H1 (cell line): ENCODE measurements around the gene GSDMA. TPM values are rescaled to one million over a fixed set of nuclear protein-coding genes. Genes with fewer than 3 reads are reported as not detected.

ENCODE experiments used
- CTCF ChIA-PET: fragments of 300-600 bp; sonication (Branson Sonifier 250); formaldehyde crosslinking; loops from one replicate; lab custom pipeline; 2021; ENCODE audit not compliant: partially characterized antibody; lab: Charles Lee
- POLR2A ChIA-PET: fragments of 300-600 bp; sonication (Branson Sonifier 250); formaldehyde crosslinking; loops from one replicate; lab custom pipeline; 2021; ENCODE audit warnings: inconsistent platforms; ENCODE audit not compliant: partially characterized antibody; lab: Charles Lee
- DNase-seq, 2 experiments: peaks; one replicate each; pipeline versions ENCODE4 v3.0.0 to v3.0.0-alpha.2; 2010 to 2022; ENCODE audit warnings: low spot score in 2 of 2, low read depth in 1 of 2, mixed read lengths in 1 of 2
- FAIRE-seq: peaks from 2 replicates; lab custom pipeline; 2011; peaks lifted over from hg19 to GRCh38; lab: Jason Lieb, UNC
- H2AFZ ChIP-seq: 2 replicates; pipeline ENCODE4 v1.8.1; 2012; ENCODE audit warnings: low read length, inconsistent platforms
- H2AK5ac ChIP-seq: 2 replicates; pipeline ENCODE4 v1.6.1; 2013; ENCODE audit warnings: low read depth, low read length
- H2BK120ac ChIP-seq: replicated peaks from 2 replicates; pipeline ENCODE3; 2013; ENCODE audit warnings: low read depth, low read length, inconsistent platforms
- H2BK12ac ChIP-seq: 2 replicates; pipeline ENCODE4 v1.6.1; 2013; ENCODE audit warnings: low read depth, low read length
- H2BK15ac ChIP-seq: 2 replicates; pipeline ENCODE4 v1.6.1; 2013; ENCODE audit warnings: low read length
- H2BK20ac ChIP-seq: 2 replicates; pipeline ENCODE4 v1.6.1; 2013; ENCODE audit warnings: low read length
- H2BK5ac ChIP-seq: 2 replicates; pipeline ENCODE4 v1.6.1; 2013; ENCODE audit warnings: low read depth, low read length
- H3K14ac ChIP-seq: 2 replicates; pipeline ENCODE4 v1.6.1; 2013; ENCODE audit warnings: inconsistent platforms; ENCODE audit not compliant: insufficient read length
- H3K18ac ChIP-seq: 2 replicates; pipeline ENCODE4 v1.6.1; 2013; ENCODE audit warnings: low read length; ENCODE audit errors: extremely low read depth
- H3K23ac ChIP-seq: 2 replicates; pipeline ENCODE4 v1.6.1; 2013; ENCODE audit warnings: inconsistent platforms; ENCODE audit not compliant: insufficient read length
- H3K23me2 ChIP-seq: 2 replicates; pipeline ENCODE4 v1.6.1; 2013; ENCODE audit warnings: low read depth, low read length
- H3K27ac ChIP-seq: 2 replicates; pipeline ENCODE4 v1.6.1; 2011; ENCODE audit warnings: low read depth, low read length, inconsistent platforms
- H3K27me3 ChIP-seq, 4 experiments: replicated peaks in 1 of 4; 1 replicate in 1 of 4; 2 replicates in 3 of 4; pipeline versions ENCODE4 v1.6.1 to v1.8.1; 2011 to 2013; ENCODE audit warnings: low read length in 3 of 4, mild to moderate bottlenecking in 3 of 4, inconsistent platforms in 2 of 4, mixed read lengths in 2 of 4, moderate library complexity in 1 of 4; ENCODE audit not compliant: control insufficient read depth in 3 of 4, insufficient read depth in 3 of 4; ENCODE audit errors: extremely low read depth in 1 of 4
- H3K36me3 ChIP-seq, 4 experiments: 2 replicates each; pipeline versions ENCODE4 v1.6.1 to v1.8.1; 2011 to 2013; ENCODE audit warnings: mild to moderate bottlenecking in 4 of 4, low read length in 3 of 4, moderate library complexity in 2 of 4, control low read depth in 1 of 4, inconsistent platforms in 1 of 4; ENCODE audit not compliant: insufficient read depth in 4 of 4, control insufficient read depth in 2 of 4
- H3K4ac ChIP-seq: replicated peaks from 2 replicates; pipeline ENCODE3; 2013; ENCODE audit warnings: low read length, low read depth, mixed read lengths, inconsistent platforms; ENCODE audit not compliant: insufficient read length
- H3K4me1 ChIP-seq, 4 experiments: replicated peaks in 1 of 4; 1 replicate in 1 of 4; 2 replicates in 3 of 4; pipeline versions ENCODE4 v1.6.1 to v1.8.1; 2011 to 2013; ENCODE audit warnings: low read length in 3 of 4, inconsistent platforms in 2 of 4, mixed read lengths in 1 of 4; ENCODE audit not compliant: insufficient read depth in 4 of 4, control insufficient read depth in 3 of 4
- H3K4me2 ChIP-seq, 2 experiments: 2 replicates each; pipeline versions ENCODE4 v1.6.1 to v1.8.1; 2011 to 2013; ENCODE audit warnings: low read depth in 2 of 2, low read length in 2 of 2, control low read depth in 1 of 2, inconsistent platforms in 1 of 2, mild to moderate bottlenecking in 1 of 2; ENCODE audit not compliant: insufficient read depth in 1 of 2
- H3K4me3 ChIP-seq, 4 experiments: fragments of 200-600, 300-600 bp in 1 of 4; sonication (generic), shearing (Covaris generic), sonication (Bioruptor Twin) in 1 of 4; 2 replicates each; pipeline versions ENCODE4 v1.5.1 to v1.8.1; 2011 to 2016; ENCODE audit warnings: low read length in 4 of 4, low read depth in 3 of 4, control low read depth in 2 of 4, inconsistent platforms in 2 of 4, mild to moderate bottlenecking in 2 of 4, mixed read lengths in 1 of 4, moderate library complexity in 1 of 4; ENCODE audit not compliant: insufficient read depth in 2 of 4; ENCODE audit errors: extremely low read depth in 1 of 4
- H3K56ac ChIP-seq: replicated peaks from 2 replicates; pipeline ENCODE3; 2013; ENCODE audit warnings: low read depth, mild to moderate bottlenecking, mixed read lengths, low read length, inconsistent platforms; ENCODE audit not compliant: insufficient read length
- H3K79me1 ChIP-seq: 2 replicates; pipeline ENCODE4 v1.6.1; 2013; ENCODE audit warnings: low read depth, low read length, control low read depth
- H3K79me2 ChIP-seq, 2 experiments: 2 replicates each; pipeline versions ENCODE4 v1.6.1 to v1.8.1; 2012 to 2013; ENCODE audit warnings: low read length in 2 of 2, mild to moderate bottlenecking in 2 of 2, inconsistent platforms in 1 of 2; ENCODE audit not compliant: insufficient read depth in 2 of 2, control insufficient read depth in 1 of 2
- H3K9ac ChIP-seq, 4 experiments: replicated peaks in 1 of 4; 1 replicate in 1 of 4; 2 replicates in 3 of 4; pipeline versions ENCODE4 v1.6.1 to v1.8.1; 2011 to 2013; ENCODE audit warnings: low read depth in 3 of 4, low read length in 3 of 4, control low read depth in 2 of 4, mild to moderate bottlenecking in 2 of 4, moderate library complexity in 2 of 4, inconsistent platforms in 1 of 4; ENCODE audit errors: extremely low read depth in 1 of 4
- H3K9me3 ChIP-seq, 2 experiments: 2 replicates each; pipeline versions ENCODE4 v1.6.1 to v1.8.1; 2012 to 2013; ENCODE audit warnings: mild to moderate bottlenecking in 2 of 2, moderate library complexity in 2 of 2, control low read depth in 1 of 2, inconsistent platforms in 1 of 2, low read depth in 1 of 2, low read length in 1 of 2, mixed read lengths in 1 of 2; ENCODE audit not compliant: insufficient read depth in 2 of 2
- H4K20me1 ChIP-seq, 2 experiments: replicated peaks in 1 of 2; 2 replicates each; pipeline versions ENCODE3 to v1.8.1; 2011 to 2013; ENCODE audit warnings: inconsistent platforms in 2 of 2, low read length in 2 of 2, mild to moderate bottlenecking in 1 of 2; ENCODE audit not compliant: insufficient read depth in 2 of 2, control insufficient read depth in 1 of 2
- H4K5ac ChIP-seq: 2 replicates; pipeline ENCODE4 v1.6.1; 2013; ENCODE audit warnings: low read length, low read depth, mixed read lengths, inconsistent platforms; ENCODE audit not compliant: insufficient read length
- H4K8ac ChIP-seq: 2 replicates; pipeline ENCODE4 v1.8.0; 2013; ENCODE audit warnings: mild to moderate bottlenecking, moderate library complexity, low read length, inconsistent platforms; ENCODE audit not compliant: insufficient read depth; ENCODE audit errors: extremely low read depth
- H4K91ac ChIP-seq: replicated peaks from 2 replicates; pipeline ENCODE3; 2013; ENCODE audit warnings: low read length, mixed read lengths, inconsistent platforms; ENCODE audit not compliant: insufficient read length
- EGR1 ChIP-seq: IDR thresholded peaks from 2 replicates; pipeline ENCODE4 v1.6.1; 2011; ENCODE audit warnings: low read depth, low read length, borderline replicate concordance
- EP300 ChIP-seq, 2 experiments: IDR thresholded peaks; 1 replicate in 1 of 2; 2 replicates in 1 of 2; pipeline ENCODE4 v1.6.1; 2011 to 2012; ENCODE audit warnings: low read depth in 2 of 2, low read length in 2 of 2, mild to moderate bottlenecking in 2 of 2, borderline replicate concordance in 1 of 2, inconsistent platforms in 1 of 2, moderate library complexity in 1 of 2
- RFX5 ChIP-seq: IDR thresholded peaks from 2 replicates; pipeline ENCODE4 v1.6.1; 2011; ENCODE audit warnings: low read depth, low read length, improper control_type of control experiment, borderline replicate concordance
- USF2 ChIP-seq: IDR thresholded peaks from 2 replicates; pipeline ENCODE4 v1.6.1; 2011; ENCODE audit warnings: low read length, improper control_type of control experiment
- WGBS, 2 experiments: shearing (Covaris generic) in 1 of 2; methylation state at CpG; one replicate each; pipeline versions ENCODE4 v1.1.6 to v1.1.7; 2013 to 2015; ENCODE audit warnings: low lambda C conversion rate in 2 of 2, mixed read lengths in 2 of 2, inconsistent platforms in 1 of 2, low coverage in 1 of 2, missing lambda C conversion rate in 1 of 2; ENCODE audit not compliant: insufficient replicate concordance in 2 of 2, insufficient coverage in 1 of 2, insufficient read length in 1 of 2; ENCODE audit errors: extremely low coverage in 1 of 2, missing lambda C conversion rate in 1 of 2; 5-methylcytosine and 5-hydroxymethylcytosine counted together
- polyA plus RNA-seq, 7 experiments: library from polyadenylated mRNA; depleted of rRNA in 3 of 7; stranded (reverse) in 5 of 7; unstranded in 2 of 7; fragments of >200 nt in 5 of 7; fragments of 200-250 nt in 2 of 7; gene quantifications; 1 replicate in 5 of 7; 2 replicates in 1 of 7; 4 replicates in 1 of 7; pipeline versions ENCODE4 v1.2.1 to v1.2.3, GENCODE V29; 2011 to 2013; ENCODE audit warnings: missing spikeins in 2 of 7, mixed read lengths in 2 of 7
- total RNA-seq: library from RNA; stranded (reverse); fragmentation: NEBNext Ultra II Directional; extraction: Animal tissue kit (Norgen Biotek cat#: 25700); gene quantifications from 2 replicates; pipeline ENCODE4 v1.2.1, GENCODE V29; 2021

GSDMA gene
- total and polyA plus RNA-seq, 2 of the 8 experiments (the other 6 are each of a cell fraction or from before 2014, with no cell fraction given), result 0.03 TPM; not detected in 1

- peaks cover 42 to 70% (median 61%) of the 10 kb centered on the region in 4 experiments for H3K36me3 ChIP-seq
- TF ChIP-seq RFX5 (no peak), EGR1 (no peak), USF2 (no peak), EP300 (IDR thresholded peaks at IDR 0.05; ENCODE audit: borderline replicate concordance in 1 of 2, low read depth in 2 of 2, low read length in 2 of 2) (no peak)
Measured at GRCh38 chr17:39995438-39995837, 32.6 kb downstream of the GSDMA start.

More at GRCh38 chr17:39995438-39995837, 32.6 kb downstream of the GSDMA start:
- DNase-seq (no peak), FAIRE-seq (no peak)
- H3K9me3 ChIP-seq, result no peaks in the 10 kb centered on the region
- 96% methylated on average over 6 of the region's 6 CpGs; no CpG with 5 or more reads in 1 of the 2 experiments for WGBS, 2 experiments
- no peak overlapping the region for H4K5ac ChIP-seq
- H3K18ac ChIP-seq, result no peak overlapping the region
- no peak overlapping the region for H3K4ac ChIP-seq
- no peak overlapping the region for H2AFZ ChIP-seq
- no peaks in the 10 kb centered on the region for H3K79me1 ChIP-seq
- CTCF ChIA-PET, result interaction anchor here (1.1 to 1.8 kb wide), 3 partner anchors 18 to 39 kb away, joined by 3 to 5 read pairs (median 3); partner anchors contain the start of gene CSF3
- no peak overlapping the region for H3K56ac ChIP-seq
- H3K14ac ChIP-seq, result no peak overlapping the region
- no peak overlapping the region for H3K27ac ChIP-seq
- no peak overlapping the region for H4K8ac ChIP-seq
- no peak overlapping the region; the same call in 1 of the 2 replicates for H2BK5ac ChIP-seq
- H3K27me3 ChIP-seq, result no peaks in the 10 kb centered on the region
- no peak overlapping the region for H2BK12ac ChIP-seq
- H3K23me2 ChIP-seq, result no peaks in the 10 kb centered on the region
- no peak overlapping the region for H4K91ac ChIP-seq
- no peaks in the 10 kb centered on the region for H3K79me2 ChIP-seq
- no peak overlapping the region for H2AK5ac ChIP-seq
- no peak overlapping the region for H2BK120ac ChIP-seq
- H3K4me3 ChIP-seq, result no peak overlapping the region
- H4K20me1 ChIP-seq, result peaks cover 0 to 5% of the 10 kb centered on the region in 2 experiments
- H2BK20ac ChIP-seq, result no peak overlapping the region
- H3K4me1 ChIP-seq, result no peaks in the 10 kb centered on the region
- POLR2A ChIA-PET, result interaction anchor here (1.5 to 1.9 kb wide), 2 partner anchors 15 to 144 kb away, joined by 3 to 4 read pairs; partner anchors contain the start of genes CASC3 and PSMD3
- no peak overlapping the region for H3K9ac ChIP-seq
- no peak overlapping the region for H2BK15ac ChIP-seq
- H3K23ac ChIP-seq, result no peak overlapping the region
- no peak overlapping the region for H3K4me2 ChIP-seq
